H1 (cell line): Measurements from ENCODE around the gene CPXM1. TPM values are rescaled to one million over a fixed set of nuclear protein-coding genes. Genes with fewer than 3 reads are reported as not detected.

Source experiments
- CTCF ChIA-PET: fragments of 300-600 bp; sonication (Branson Sonifier 250); formaldehyde crosslinking; loops from one replicate; lab custom pipeline; 2021; ENCODE audit not compliant: partially characterized antibody; lab: Charles Lee
- POLR2A ChIA-PET: fragments of 300-600 bp; sonication (Branson Sonifier 250); formaldehyde crosslinking; loops from one replicate; lab custom pipeline; 2021; ENCODE audit warnings: inconsistent platforms; ENCODE audit not compliant: partially characterized antibody; lab: Charles Lee
- DNase-seq, 2 experiments: peaks; one replicate each; pipeline versions ENCODE4 v3.0.0 to v3.0.0-alpha.2; 2010 to 2022; ENCODE audit warnings: low spot score in 2 of 2, low read depth in 1 of 2, mixed read lengths in 1 of 2
- FAIRE-seq: peaks from 2 replicates; lab custom pipeline; 2011; peaks lifted over from hg19 to GRCh38; lab: Jason Lieb, UNC
- H2AFZ ChIP-seq: 2 replicates; pipeline ENCODE4 v1.8.1; 2012; ENCODE audit warnings: low read length, inconsistent platforms
- H2AK5ac ChIP-seq: 2 replicates; pipeline ENCODE4 v1.6.1; 2013; ENCODE audit warnings: low read depth, low read length
- H2BK120ac ChIP-seq: replicated peaks from 2 replicates; pipeline ENCODE3; 2013; ENCODE audit warnings: low read depth, low read length, inconsistent platforms
- H2BK12ac ChIP-seq: 2 replicates; pipeline ENCODE4 v1.6.1; 2013; ENCODE audit warnings: low read depth, low read length
- H2BK15ac ChIP-seq: 2 replicates; pipeline ENCODE4 v1.6.1; 2013; ENCODE audit warnings: low read length
- H2BK20ac ChIP-seq: 2 replicates; pipeline ENCODE4 v1.6.1; 2013; ENCODE audit warnings: low read length
- H2BK5ac ChIP-seq: 2 replicates; pipeline ENCODE4 v1.6.1; 2013; ENCODE audit warnings: low read depth, low read length
- H3K14ac ChIP-seq: 2 replicates; pipeline ENCODE4 v1.6.1; 2013; ENCODE audit warnings: inconsistent platforms; ENCODE audit not compliant: insufficient read length
- H3K18ac ChIP-seq: 2 replicates; pipeline ENCODE4 v1.6.1; 2013; ENCODE audit warnings: low read length; ENCODE audit errors: extremely low read depth
- H3K23ac ChIP-seq: 2 replicates; pipeline ENCODE4 v1.6.1; 2013; ENCODE audit warnings: inconsistent platforms; ENCODE audit not compliant: insufficient read length
- H3K23me2 ChIP-seq: 2 replicates; pipeline ENCODE4 v1.6.1; 2013; ENCODE audit warnings: low read depth, low read length
- H3K27ac ChIP-seq: 2 replicates; pipeline ENCODE4 v1.6.1; 2011; ENCODE audit warnings: low read depth, low read length, inconsistent platforms
- H3K27me3 ChIP-seq, 4 experiments: replicated peaks in 1 of 4; 1 replicate in 1 of 4; 2 replicates in 3 of 4; pipeline versions ENCODE4 v1.6.1 to v1.8.1; 2011 to 2013; ENCODE audit warnings: low read length in 3 of 4, mild to moderate bottlenecking in 3 of 4, inconsistent platforms in 2 of 4, mixed read lengths in 2 of 4, moderate library complexity in 1 of 4; ENCODE audit not compliant: control insufficient read depth in 3 of 4, insufficient read depth in 3 of 4; ENCODE audit errors: extremely low read depth in 1 of 4
- H3K36me3 ChIP-seq, 4 experiments: 2 replicates each; pipeline versions ENCODE4 v1.6.1 to v1.8.1; 2011 to 2013; ENCODE audit warnings: mild to moderate bottlenecking in 4 of 4, low read length in 3 of 4, moderate library complexity in 2 of 4, control low read depth in 1 of 4, inconsistent platforms in 1 of 4; ENCODE audit not compliant: insufficient read depth in 4 of 4, control insufficient read depth in 2 of 4
- H3K4ac ChIP-seq: replicated peaks from 2 replicates; pipeline ENCODE3; 2013; ENCODE audit warnings: low read length, low read depth, mixed read lengths, inconsistent platforms; ENCODE audit not compliant: insufficient read length
- H3K4me1 ChIP-seq, 4 experiments: replicated peaks in 1 of 4; 1 replicate in 1 of 4; 2 replicates in 3 of 4; pipeline versions ENCODE4 v1.6.1 to v1.8.1; 2011 to 2013; ENCODE audit warnings: low read length in 3 of 4, inconsistent platforms in 2 of 4, mixed read lengths in 1 of 4; ENCODE audit not compliant: insufficient read depth in 4 of 4, control insufficient read depth in 3 of 4
- H3K4me2 ChIP-seq, 2 experiments: 2 replicates each; pipeline versions ENCODE4 v1.6.1 to v1.8.1; 2011 to 2013; ENCODE audit warnings: low read depth in 2 of 2, low read length in 2 of 2, control low read depth in 1 of 2, inconsistent platforms in 1 of 2, mild to moderate bottlenecking in 1 of 2; ENCODE audit not compliant: insufficient read depth in 1 of 2
- H3K4me3 ChIP-seq, 4 experiments: fragments of 200-600, 300-600 bp in 1 of 4; sonication (generic), shearing (Covaris generic), sonication (Bioruptor Twin) in 1 of 4; 2 replicates each; pipeline versions ENCODE4 v1.5.1 to v1.8.1; 2011 to 2016; ENCODE audit warnings: low read length in 4 of 4, low read depth in 3 of 4, control low read depth in 2 of 4, inconsistent platforms in 2 of 4, mild to moderate bottlenecking in 2 of 4, mixed read lengths in 1 of 4, moderate library complexity in 1 of 4; ENCODE audit not compliant: insufficient read depth in 2 of 4; ENCODE audit errors: extremely low read depth in 1 of 4
- H3K56ac ChIP-seq: replicated peaks from 2 replicates; pipeline ENCODE3; 2013; ENCODE audit warnings: low read depth, mild to moderate bottlenecking, mixed read lengths, low read length, inconsistent platforms; ENCODE audit not compliant: insufficient read length
- H3K79me1 ChIP-seq: 2 replicates; pipeline ENCODE4 v1.6.1; 2013; ENCODE audit warnings: low read depth, low read length, control low read depth
- H3K79me2 ChIP-seq, 2 experiments: 2 replicates each; pipeline versions ENCODE4 v1.6.1 to v1.8.1; 2012 to 2013; ENCODE audit warnings: low read length in 2 of 2, mild to moderate bottlenecking in 2 of 2, inconsistent platforms in 1 of 2; ENCODE audit not compliant: insufficient read depth in 2 of 2, control insufficient read depth in 1 of 2
- H3K9ac ChIP-seq, 4 experiments: replicated peaks in 1 of 4; 1 replicate in 1 of 4; 2 replicates in 3 of 4; pipeline versions ENCODE4 v1.6.1 to v1.8.1; 2011 to 2013; ENCODE audit warnings: low read depth in 3 of 4, low read length in 3 of 4, control low read depth in 2 of 4, mild to moderate bottlenecking in 2 of 4, moderate library complexity in 2 of 4, inconsistent platforms in 1 of 4; ENCODE audit errors: extremely low read depth in 1 of 4
- H3K9me3 ChIP-seq, 2 experiments: 2 replicates each; pipeline versions ENCODE4 v1.6.1 to v1.8.1; 2012 to 2013; ENCODE audit warnings: mild to moderate bottlenecking in 2 of 2, moderate library complexity in 2 of 2, control low read depth in 1 of 2, inconsistent platforms in 1 of 2, low read depth in 1 of 2, low read length in 1 of 2, mixed read lengths in 1 of 2; ENCODE audit not compliant: insufficient read depth in 2 of 2
- H4K20me1 ChIP-seq, 2 experiments: replicated peaks in 1 of 2; 2 replicates each; pipeline versions ENCODE3 to v1.8.1; 2011 to 2013; ENCODE audit warnings: inconsistent platforms in 2 of 2, low read length in 2 of 2, mild to moderate bottlenecking in 1 of 2; ENCODE audit not compliant: insufficient read depth in 2 of 2, control insufficient read depth in 1 of 2
- H4K5ac ChIP-seq: 2 replicates; pipeline ENCODE4 v1.6.1; 2013; ENCODE audit warnings: low read length, low read depth, mixed read lengths, inconsistent platforms; ENCODE audit not compliant: insufficient read length
- H4K8ac ChIP-seq: 2 replicates; pipeline ENCODE4 v1.8.0; 2013; ENCODE audit warnings: mild to moderate bottlenecking, moderate library complexity, low read length, inconsistent platforms; ENCODE audit not compliant: insufficient read depth; ENCODE audit errors: extremely low read depth
- H4K91ac ChIP-seq: replicated peaks from 2 replicates; pipeline ENCODE3; 2013; ENCODE audit warnings: low read length, mixed read lengths, inconsistent platforms; ENCODE audit not compliant: insufficient read length
- YY1 ChIP-seq: IDR thresholded peaks from 2 replicates; pipeline ENCODE4 v1.6.1; 2011; ENCODE audit warnings: low read depth, mild to moderate bottlenecking, low read length
- WGBS, 2 experiments: shearing (Covaris generic) in 1 of 2; methylation state at CpG; one replicate each; pipeline versions ENCODE4 v1.1.6 to v1.1.7; 2013 to 2015; ENCODE audit warnings: low lambda C conversion rate in 2 of 2, mixed read lengths in 2 of 2, inconsistent platforms in 1 of 2, low coverage in 1 of 2, missing lambda C conversion rate in 1 of 2; ENCODE audit not compliant: insufficient replicate concordance in 2 of 2, insufficient coverage in 1 of 2, insufficient read length in 1 of 2; ENCODE audit errors: extremely low coverage in 1 of 2, missing lambda C conversion rate in 1 of 2; 5-methylcytosine and 5-hydroxymethylcytosine counted together
- polyA plus RNA-seq, 7 experiments: library from polyadenylated mRNA; depleted of rRNA in 3 of 7; stranded (reverse) in 5 of 7; unstranded in 2 of 7; fragments of >200 nt in 5 of 7; fragments of 200-250 nt in 2 of 7; gene quantifications; 1 replicate in 5 of 7; 2 replicates in 1 of 7; 4 replicates in 1 of 7; pipeline versions ENCODE4 v1.2.1 to v1.2.3, GENCODE V29; 2011 to 2013; ENCODE audit warnings: missing spikeins in 2 of 7, mixed read lengths in 2 of 7
- total RNA-seq: library from RNA; stranded (reverse); fragmentation: NEBNext Ultra II Directional; extraction: Animal tissue kit (Norgen Biotek cat#: 25700); gene quantifications from 2 replicates; pipeline ENCODE4 v1.2.1, GENCODE V29; 2021

CPXM1 gene
- total and polyA plus RNA-seq, 2 of the 8 experiments (the other 6 are each of a cell fraction or from before 2014, with no cell fraction given) = 31.3 to 81.9 TPM

- Histone ChIP-seq H3K79me2 (no peaks in the 10 kb centered on the region), H2BK5ac (no peak overlapping the region), H2BK12ac (no peak overlapping the region), H3K9ac (no peak overlapping the region), H3K14ac (no peak overlapping the region), H2BK20ac (no peak overlapping the region), H4K8ac (no peak overlapping the region), H3K4me2 (no peak overlapping the region), H4K20me1 (peaks cover 0 to 2% of the 10 kb centered on the region in 2 experiments), H3K9me3 (no peaks in the 10 kb centered on the region), H3K4me1 (peaks cover 2 to 30% (median 23%) of the 10 kb centered on the region in 4 experiments), H3K23me2 (peaks cover 12% of the 10 kb centered on the region; the same call in 1 of the 2 replicates), H3K23ac (no peak overlapping the region), H3K56ac (no peak overlapping the region), H3K18ac (no peak overlapping the region), H2AFZ (no peak overlapping the region), H3K27me3 (peaks cover 30 to 67% (median 46%) of the 10 kb centered on the region in 4 experiments), H3K79me1 (no peaks in the 10 kb centered on the region), H3K4ac (no peak overlapping the region), H2AK5ac (no peak overlapping the region), H4K91ac (no peak overlapping the region), H3K4me3 (no peak overlapping the region), H4K5ac (no peak overlapping the region), H2BK15ac (no peak overlapping the region), H2BK120ac (no peak overlapping the region), H3K27ac (no peak overlapping the region), H3K36me3 (peaks cover 0 to under 1% (median 0%) of the 10 kb centered on the region in 4 experiments; a peak in 1 of 8 replicates)
- FAIRE-seq (no peak), DNase-seq (no peak)
- 85% methylated on average over 8 of the region's 8 CpGs; no CpG with 5 or more reads in 1 of the 2 experiments for WGBS, 2 experiments
- ChIA-PET CTCF (interaction anchor here (1.3 to 18.6 kb wide), 3 partner anchors 32 to 54 kb away, joined by 3 to 286 read pairs (median 4); partner anchors contain the start of gene EBF4), POLR2A (no interaction called here)
- no peak for TF ChIP-seq YY1
Observed at GRCh38 chr20:2746636-2747265, 53.7 kb downstream of the CPXM1 start.
